ENCODE results near the gene DCANP1. TPM values are rescaled to one million over a fixed set of nuclear protein-coding genes. Genes with fewer than 3 reads are reported as not detected.

DCANP1 gene
- total RNA-seq, 1 donor from 2014 or later, result not detected

- POLR2A ChIA-PET, result no interaction called here
- no peak for ATAC-seq (ENCODE audit: low read depth)
- peaks cover 66% of the 10 kb centered on the region for H3K27me3 Mint-ChIP-seq
- no peak overlapping the region for H3K4me3 Mint-ChIP-seq
- no peaks in the 10 kb centered on the region for H3K36me3 Mint-ChIP-seq (ENCODE audit: low read depth)
- no peaks in the 10 kb centered on the region for H3K9me3 Mint-ChIP-seq
- CTCF ChIA-PET, result no interaction called here
- no peak overlapping the region for H3K27ac Mint-ChIP-seq
- intact Hi-C loops (cut with micrococcal nuclease), result no loop called here
- peaks cover 4% of the 10 kb centered on the region for H3K4me1 Mint-ChIP-seq
- TF ChIP-seq CTCF (IDR thresholded peaks at IDR 0.05), result no peak
- no peak for DNase-seq
These were observed 41.7 kb upstream of the DCANP1 start for GRCh38 chr5:135488727-135489465.

GRCh38 chr5:135487839-135488514, 40.8 kb upstream of the DCANP1 start:
- H3K27ac Mint-ChIP-seq, result no peak overlapping the region
- H3K27me3 Mint-ChIP-seq, result peaks cover 57% of the 10 kb centered on the region
- H3K9me3 Mint-ChIP-seq, result no peaks in the 10 kb centered on the region
- H3K4me1 Mint-ChIP-seq, result peaks cover 4% of the 10 kb centered on the region
- intact Hi-C loops (cut with micrococcal nuclease), result no loop called here
- POLR2A ChIA-PET, result no interaction called here
- no peak for DNase-seq
- CTCF ChIA-PET, result no interaction called here
- H3K36me3 Mint-ChIP-seq (ENCODE audit: low read depth), result no peaks in the 10 kb centered on the region
- no peak for TF ChIP-seq CTCF (IDR thresholded peaks at IDR 0.05)
- no peak for ATAC-seq (ENCODE audit: low read depth)
- H3K4me3 Mint-ChIP-seq, result no peak overlapping the region

GRCh38 chr5:135487037-135487395, 39.9 kb upstream of the DCANP1 start:
- DNase-seq (no peak), ATAC-seq (ENCODE audit: low read depth) (no peak)
- no peak for TF ChIP-seq CTCF (IDR thresholded peaks at IDR 0.05)
- no peaks in the 10 kb centered on the region for H3K9me3 Mint-ChIP-seq
- intact Hi-C loops (cut with micrococcal nuclease), result no loop called here
- H3K4me3 Mint-ChIP-seq, result no peak overlapping the region
- no peak overlapping the region for H3K27ac Mint-ChIP-seq
- H3K4me1 Mint-ChIP-seq, result peaks cover 4% of the 10 kb centered on the region
- POLR2A ChIA-PET, result no interaction called here
- H3K36me3 Mint-ChIP-seq (ENCODE audit: low read depth), result no peaks in the 10 kb centered on the region
- CTCF ChIA-PET, result no interaction called here
- peaks cover 48% of the 10 kb centered on the region for H3K27me3 Mint-ChIP-seq

- intact Hi-C loops (cut with micrococcal nuclease), result no loop called here
- ATAC-seq (ENCODE audit: low read depth) (no peak), DNase-seq (no peak)
- H3K27me3 Mint-ChIP-seq, result peaks cover 48% of the 10 kb centered on the region
- CTCF ChIA-PET, result no interaction called here
- no peaks in the 10 kb centered on the region for H3K36me3 Mint-ChIP-seq (ENCODE audit: low read depth)
- TF ChIP-seq CTCF (IDR thresholded peaks at IDR 0.05), result no peak
- POLR2A ChIA-PET, result no interaction called here
- peaks cover 4% of the 10 kb centered on the region for H3K4me1 Mint-ChIP-seq
- no peak overlapping the region for H3K27ac Mint-ChIP-seq
- H3K4me3 Mint-ChIP-seq, result no peak overlapping the region
- no peaks in the 10 kb centered on the region for H3K9me3 Mint-ChIP-seq
These were observed 39.2 kb upstream of the DCANP1 start for GRCh38 chr5:135486131-135487036.

GRCh38 chr5:135484674-135485086, 37.5 kb upstream of the DCANP1 start:
- Mint-ChIP-seq H3K4me1 (peaks cover 2% of the 10 kb centered on the region), H3K9me3 (no peaks in the 10 kb centered on the region), H3K27ac (no peak overlapping the region), H3K36me3 (ENCODE audit: low read depth) (no peaks in the 10 kb centered on the region), H3K27me3 (peaks cover 40% of the 10 kb centered on the region), H3K4me3 (no peak overlapping the region)
- DNase-seq (no peak), ATAC-seq (ENCODE audit: low read depth) (no peak)
- TF ChIP-seq CTCF (IDR thresholded peaks at IDR 0.05), result no peak
- POLR2A ChIA-PET, result no interaction called here
- intact Hi-C loops (cut with micrococcal nuclease), result no loop called here
- CTCF ChIA-PET, result no interaction called here

Data from activated B cell treated with CpG ODN at 0.5 μM for 24 hours (primary cell).